ENCODE data around the gene PPP2R5C.

Gene PPP2R5C

DNA sequence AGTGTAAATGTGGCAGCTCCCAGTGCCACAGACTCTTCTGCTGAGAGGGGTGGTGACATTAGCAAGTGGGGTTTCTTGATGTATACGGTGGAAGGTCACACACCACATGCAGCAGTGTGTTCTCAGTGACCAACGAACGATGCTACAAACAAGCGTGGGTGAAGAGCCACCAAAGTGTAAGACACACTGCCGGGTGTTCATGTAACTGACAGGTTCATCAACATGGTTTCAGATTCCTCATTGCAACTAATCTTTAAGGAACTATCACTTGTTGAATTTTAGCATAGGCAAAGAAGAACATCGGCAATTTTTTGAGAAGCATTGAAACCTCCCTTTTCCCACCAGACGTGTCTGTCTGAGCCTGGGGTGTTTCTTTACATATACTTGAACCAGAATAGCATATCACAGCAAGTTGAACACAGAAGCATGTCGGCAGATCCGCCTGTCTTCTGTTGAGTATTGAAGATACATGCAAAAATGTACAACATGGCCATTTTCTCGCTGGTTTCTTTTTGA, 58.8 kb downstream of the PPP2R5C start:
- no peak for DNase-seq

DNA sequence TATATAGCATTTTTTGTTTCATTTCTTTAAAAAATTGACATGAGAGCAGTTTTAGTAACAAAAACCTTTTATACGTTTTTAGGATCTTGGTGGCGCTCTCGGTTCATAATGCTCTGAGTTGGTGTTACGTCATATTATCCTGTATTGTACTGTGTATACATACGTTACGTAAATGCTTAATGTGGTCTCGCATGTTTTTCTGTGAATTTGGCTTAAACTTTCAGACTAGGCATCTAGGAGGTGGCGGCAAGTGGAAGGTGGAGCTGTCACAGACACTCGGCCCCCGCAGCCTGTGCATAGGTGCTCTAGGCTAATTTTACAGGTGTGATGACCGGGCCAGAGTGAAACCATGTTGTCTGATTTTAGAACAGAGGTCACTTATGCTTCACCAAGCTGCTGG, 60.0 kb downstream of the PPP2R5C start:
- DNase-seq, result no peak

DNA sequence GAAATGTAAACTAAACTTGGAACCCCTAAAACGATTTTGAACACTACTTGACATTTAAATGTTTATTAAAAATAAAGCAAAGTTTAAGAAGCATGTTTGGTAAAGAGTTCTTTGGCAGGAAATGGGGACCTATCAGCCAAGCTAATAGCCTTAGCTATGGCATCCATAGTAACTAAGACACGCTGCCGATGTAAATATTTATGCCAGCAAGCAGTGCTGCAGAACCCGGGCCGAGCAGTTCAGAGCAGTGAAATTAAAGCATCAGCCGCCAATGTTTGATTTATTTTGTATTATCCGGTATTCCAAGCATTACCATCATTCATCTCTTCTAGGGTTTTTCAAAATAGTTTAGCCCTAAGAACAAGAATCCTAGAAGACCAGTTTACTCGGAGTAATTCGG, 61.6 kb downstream of the PPP2R5C start:
- no peak for DNase-seq

DNA sequence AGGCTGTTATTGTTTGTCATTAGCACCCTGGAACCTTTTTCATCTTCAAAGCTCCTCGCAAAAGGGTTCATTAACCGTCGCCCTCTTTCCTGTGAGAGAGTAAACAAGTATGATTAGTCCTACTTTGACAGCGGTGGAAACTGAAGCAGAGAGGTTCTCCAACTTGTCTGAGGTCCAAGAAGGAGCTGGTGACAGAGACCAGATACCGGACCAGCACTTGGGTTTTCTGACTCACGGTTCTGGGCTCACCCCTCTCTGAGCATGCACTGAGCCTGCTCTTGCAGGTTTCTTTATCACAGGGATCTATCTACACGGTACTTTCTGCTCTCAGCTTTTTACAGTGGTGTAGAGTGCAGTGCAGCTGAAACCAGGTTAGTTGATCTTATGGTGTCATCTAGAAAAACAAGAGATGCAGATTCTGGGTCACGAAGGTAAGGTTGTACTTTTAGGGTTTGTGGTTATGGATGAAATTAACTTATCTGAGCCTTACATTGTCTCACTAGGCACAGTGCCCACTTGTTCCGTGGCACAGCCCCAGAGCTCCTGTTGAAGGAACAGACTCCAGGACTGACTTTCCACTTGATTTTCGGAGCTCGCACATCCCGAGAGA, 62.1 kb downstream of the PPP2R5C start:
- no peak for DNase-seq

DNA sequence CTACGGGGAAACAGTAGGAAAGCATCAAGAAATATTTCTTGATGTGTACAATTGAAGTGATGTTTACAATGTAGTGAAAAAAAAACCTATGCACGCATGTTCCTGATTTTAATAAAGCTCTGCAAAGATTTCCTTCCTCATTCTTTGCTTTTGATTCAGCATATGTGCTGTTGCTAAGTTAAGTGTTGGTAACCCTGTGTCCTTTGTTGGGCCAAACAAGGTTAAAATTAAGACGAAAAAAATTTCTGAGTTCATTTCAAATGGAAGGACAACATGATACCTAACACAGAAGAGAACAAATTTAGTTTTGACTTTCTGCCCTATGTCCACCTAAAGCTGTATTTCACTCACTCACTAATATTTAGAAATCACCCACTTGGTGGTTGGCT, 62.8 kb downstream of the PPP2R5C start:
- DNase-seq, result no peak

DNA sequence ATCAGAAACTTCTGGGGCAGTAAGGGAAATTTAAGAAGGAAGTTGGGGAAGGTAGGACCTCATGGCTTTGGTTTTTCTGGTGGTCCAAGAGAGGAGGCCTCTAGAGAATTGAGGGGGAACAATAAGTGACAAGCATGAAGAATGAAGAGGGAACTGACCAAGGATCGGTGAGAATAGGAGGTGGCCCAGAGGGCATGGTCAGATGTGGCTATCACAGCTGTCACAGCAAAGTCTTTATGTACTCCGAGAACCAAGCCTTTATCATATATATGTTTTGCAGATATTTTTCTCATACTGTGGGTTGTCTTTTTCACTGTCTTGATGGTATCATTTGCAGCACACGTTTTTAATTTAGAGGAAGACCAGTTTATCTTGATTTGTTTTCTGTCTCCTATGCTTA, 64.3 kb downstream of the PPP2R5C start:
- DNase-seq, result no peak

DNA sequence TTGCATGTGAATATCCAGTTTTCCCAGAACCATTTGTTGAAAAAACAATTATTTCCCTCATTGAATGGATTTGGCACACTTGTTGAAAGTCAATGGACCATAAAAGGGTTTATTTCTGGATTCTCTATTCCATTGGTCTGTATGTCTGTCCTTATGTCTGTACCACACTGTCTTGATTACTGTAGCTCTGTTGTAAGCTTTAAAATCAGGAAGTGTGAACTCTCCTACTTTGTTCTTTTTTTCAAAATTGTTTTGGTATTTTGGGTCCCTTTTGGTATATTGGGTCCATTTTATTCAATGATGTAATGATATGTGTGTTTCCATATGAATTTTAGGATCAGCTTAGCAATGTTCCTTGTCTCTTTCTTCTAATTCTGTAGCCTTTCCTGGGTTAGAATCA, 64.8 kb downstream of the PPP2R5C start:
- no peak for DNase-seq

DNA sequence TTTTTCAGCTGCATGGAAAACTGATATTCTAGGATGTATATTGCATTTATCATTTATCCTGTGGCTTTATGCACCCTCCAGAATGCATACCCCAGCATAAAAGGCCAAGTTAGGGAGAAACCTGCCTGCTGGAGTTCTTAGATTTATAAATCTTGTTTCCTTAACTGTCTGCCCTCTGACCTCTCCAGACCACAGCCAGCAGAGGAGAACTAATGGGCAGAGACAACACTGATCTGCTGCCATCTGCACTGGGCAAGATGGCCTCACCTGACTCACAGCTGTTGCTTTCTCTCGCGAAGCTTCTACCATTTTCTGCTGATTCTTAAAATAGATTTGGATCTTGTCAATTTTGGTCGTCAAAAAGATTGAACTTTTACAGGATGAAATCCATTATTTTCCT, 65.8 kb downstream of the PPP2R5C start:
- no peak for DNase-seq

DNA sequence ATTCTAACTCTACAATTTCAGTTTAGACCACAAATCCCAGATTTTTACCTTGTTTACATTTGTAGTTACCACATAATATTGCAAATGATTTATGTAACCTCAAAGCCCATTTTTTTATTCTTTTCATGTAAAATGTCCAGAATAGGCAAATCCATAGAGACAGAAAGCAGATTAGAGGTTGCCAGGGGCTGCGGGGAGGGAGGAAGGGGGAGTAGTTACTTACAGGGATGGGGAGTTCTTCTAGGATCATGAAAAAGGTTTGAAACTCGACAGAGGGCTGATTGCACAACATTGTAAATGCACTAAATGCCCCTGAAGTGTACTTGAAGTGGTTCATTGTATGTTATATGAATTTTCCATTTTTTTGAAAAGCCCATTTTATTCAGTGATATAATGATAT, 66.5 kb downstream of the PPP2R5C start:
- DNase-seq, result no peak

DNA sequence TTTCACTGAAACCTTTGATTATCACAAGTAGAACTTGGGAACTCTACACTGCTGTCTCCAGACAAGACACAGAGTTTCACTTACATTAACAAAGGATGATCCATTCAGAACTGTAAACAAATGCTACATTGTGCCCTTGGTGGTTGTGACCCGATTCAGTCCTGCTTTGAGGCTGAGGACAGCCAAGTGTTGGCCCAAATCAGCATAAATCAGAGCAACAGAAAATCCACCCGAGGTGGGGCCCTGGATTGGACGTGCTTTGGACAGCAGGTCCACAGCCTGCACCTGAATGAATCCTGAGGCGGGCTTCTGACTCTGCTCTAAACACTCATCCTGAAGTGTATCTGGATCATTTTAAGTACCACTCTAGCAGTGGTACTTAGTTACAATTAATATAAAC, 68.8 kb downstream of the PPP2R5C start:
- DNase-seq, result no peak

DNA sequence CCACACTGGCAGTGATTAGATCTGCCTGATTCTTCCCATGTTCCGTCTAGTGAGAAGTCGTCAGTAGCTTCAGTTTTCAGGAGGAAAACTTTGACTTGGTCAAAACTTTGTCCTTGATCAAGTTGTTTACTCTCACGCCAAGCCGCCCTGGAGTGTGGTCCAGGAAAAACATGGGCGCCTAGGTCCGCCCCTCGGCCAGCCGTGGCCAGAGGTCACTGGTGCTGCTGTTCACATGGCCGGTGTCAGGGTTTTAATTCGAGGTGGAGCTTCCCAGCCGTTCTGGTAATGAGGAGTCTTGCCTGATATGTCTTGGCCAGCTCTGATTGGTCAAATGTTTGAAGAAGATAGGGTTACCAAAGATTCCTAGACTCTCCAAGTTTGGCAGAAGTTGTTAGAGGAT, 71.5 kb downstream of the PPP2R5C start:
- no peak for DNase-seq

DNA sequence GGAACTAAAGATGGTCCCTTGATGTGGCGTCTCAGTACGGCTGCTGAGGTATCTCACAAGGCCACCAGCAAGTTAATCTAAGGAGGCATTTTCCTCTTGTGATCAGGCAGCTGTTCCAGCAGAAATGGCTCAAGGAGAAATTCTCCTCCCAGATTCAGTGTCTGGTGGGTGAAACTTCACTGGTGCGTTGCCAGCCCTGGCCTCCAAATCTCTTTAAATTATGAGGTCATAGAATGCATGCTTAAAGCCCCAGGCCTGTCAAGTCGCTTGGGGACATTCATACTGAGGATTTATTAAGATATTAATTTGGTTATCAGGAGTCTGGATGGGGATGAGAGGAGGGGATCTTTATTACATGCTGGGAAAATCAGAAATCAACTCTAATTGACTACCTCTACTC, 72.9 kb downstream of the PPP2R5C start:
- DNase-seq, result no peak

DNA sequence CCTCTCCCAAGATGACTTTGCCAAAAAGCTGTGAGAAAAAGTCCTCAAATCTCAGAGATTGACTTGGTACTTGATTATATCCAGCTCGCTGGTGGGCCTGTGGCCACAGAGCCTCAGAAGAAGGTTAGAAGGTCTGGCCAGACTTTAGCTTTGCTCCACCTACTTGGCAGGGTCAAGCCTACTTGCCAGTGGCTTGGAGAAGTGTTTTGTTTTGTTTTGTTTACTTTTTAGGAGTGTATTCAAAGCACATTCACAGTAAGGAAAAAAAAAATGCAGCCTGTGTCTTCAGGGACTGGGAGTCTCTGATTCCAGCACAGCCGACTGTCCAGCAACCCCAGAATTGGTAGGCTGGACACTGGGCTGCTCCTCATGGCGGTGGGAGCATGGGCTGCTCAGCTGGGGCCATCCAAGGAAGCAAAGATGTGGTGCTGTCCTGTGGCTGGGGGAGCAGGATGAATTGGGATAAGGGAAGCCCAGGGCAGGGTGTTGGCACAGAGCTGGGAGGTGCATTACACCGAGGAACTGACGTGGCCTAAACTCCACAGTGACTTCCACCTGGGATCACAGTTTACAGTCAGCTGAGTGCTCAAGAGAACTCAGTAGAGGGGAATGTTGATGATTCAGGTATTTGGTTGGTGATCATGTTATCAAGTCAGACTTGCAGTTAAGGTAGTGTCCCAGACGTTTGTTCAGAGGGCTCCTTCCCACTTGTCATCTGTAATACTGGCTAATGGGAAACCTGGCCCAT, 73.5 kb downstream of the PPP2R5C start:
- DNase-seq, result no peak

DNA sequence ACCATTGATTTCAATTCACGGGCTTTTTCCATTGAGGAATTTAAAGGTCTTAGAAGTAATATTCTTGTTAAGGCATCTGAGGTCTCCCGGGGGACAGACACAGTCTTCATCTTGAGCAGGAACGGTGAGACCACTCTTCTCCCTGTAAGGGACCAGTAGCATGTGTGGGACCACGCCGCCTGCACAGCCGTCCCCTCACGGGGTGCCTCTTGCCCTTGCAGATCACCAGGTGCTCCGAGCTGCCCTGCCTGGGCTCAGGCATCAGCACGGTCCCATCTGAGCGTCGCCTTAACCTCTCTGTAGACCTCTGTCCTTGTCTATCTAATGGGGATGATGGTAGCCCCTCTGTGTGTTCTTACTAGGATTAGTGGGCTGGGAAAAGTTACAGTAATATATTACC, 74.1 kb downstream of the PPP2R5C start:
- no peak for DNase-seq

DNA sequence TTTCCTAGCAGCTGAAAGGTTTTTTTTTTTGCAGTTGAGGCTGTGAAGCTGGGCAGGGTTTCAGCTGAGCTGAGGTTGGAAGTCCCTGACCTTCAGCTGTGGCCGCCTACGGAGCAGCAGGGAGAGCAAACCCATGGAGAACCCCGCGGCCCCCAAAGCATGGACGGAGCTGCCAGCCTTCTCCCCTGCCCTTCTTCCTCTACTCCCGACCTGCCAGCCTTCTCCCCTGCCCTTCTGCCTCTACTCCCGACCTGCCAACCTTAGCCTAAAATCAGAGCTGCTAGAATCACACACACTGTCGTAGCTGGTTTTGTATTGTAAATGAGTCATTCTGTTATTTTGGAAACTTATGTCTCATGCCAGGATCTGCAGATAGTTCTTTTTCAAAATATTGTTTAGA, 74.6 kb downstream of the PPP2R5C start:
- no peak for DNase-seq

DNA sequence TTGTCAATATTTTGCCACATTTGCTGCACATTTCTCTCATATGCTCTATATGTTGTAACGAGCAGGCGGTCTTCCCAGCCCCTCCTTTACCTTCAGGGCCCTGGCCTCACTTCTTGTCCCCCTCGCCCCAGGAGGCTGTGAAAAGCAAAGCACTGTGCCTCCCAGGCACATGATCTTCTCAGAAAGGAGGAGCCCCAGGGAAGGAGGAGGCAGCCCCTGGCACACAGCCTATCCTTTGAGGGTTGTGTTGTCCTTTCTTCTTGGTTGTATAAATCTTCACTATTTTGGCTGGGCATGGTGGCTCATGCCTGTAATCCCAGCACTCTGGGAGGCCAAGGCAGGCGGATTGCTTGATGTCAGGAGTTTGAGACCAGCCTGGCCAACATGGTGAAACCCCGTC, 77.0 kb downstream of the PPP2R5C start:
- no peak for DNase-seq

DNA sequence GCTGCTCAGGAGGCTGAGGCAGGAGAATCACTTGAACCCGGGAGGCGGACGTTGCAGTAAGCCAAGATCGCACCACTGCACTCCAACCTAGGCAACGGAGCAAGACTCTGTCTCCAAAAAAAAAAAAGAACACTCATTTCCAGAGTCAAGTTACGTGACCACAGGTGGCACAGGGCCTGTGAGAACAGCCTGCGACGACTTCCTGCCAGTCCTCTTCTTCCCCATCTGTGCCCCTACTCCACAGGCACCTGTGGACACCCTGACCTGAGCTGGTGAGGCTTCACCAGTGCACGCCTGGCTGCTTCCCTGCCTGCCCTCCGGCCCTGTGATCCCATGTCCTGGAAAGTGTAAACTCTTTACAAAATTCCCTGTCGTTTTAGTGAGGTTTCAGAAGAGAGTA, 77.7 kb downstream of the PPP2R5C start:
- DNase-seq, result no peak

DNA sequence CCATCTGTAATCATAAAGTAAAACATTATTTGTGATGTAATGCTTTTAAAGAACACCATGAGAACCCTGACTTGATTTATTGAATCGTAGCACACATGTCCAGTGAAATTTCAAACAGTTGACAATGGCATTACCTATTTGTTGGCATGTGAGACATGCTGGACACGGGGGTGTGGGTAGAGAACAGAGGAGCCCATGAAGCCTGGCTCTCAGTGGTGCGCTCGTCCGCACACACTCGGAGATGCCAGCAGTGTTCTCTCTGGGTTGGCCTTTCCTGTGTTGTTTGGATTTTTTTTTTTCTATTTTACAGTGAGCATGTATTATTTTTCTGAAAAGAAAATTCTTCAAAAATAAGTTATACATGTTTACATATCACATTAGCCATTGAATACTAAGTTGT, 78.2 kb downstream of the PPP2R5C start:
- DNase-seq, result no peak

DNA sequence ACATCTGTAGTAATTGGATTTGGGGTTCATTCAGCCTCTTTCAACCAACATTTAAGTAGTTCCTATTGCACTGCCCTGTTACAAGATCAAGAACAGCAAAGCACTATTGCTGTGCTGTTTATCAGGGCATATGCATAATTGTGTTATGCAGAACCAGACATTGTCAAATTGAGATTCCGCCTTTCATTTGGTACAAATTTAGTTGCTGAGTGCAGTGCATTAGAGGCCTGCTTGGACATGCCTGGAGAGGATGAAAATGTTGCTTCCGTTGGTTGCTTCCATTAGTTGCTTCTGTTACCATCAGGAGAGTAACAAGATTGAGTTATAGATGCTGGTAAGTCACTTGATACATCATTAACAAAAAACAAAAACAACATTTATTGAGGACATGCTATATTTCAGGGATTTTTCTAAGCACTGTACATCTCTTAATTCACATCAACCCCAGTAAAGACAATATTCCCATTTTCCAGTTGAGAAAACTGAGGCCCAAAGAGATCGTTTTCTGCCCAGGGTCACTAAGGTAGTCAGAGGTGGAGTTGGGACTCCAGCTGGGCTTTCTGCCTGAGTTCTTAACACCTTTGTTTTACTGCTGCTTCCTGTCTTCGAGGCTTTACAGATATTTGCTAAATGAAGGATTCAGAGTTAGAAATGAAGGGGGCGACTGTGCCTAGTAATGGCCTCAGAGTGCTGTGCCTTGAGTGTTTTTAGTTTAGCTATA, 79.3 kb downstream of the PPP2R5C start:
- DNase-seq, result no peak

DNA sequence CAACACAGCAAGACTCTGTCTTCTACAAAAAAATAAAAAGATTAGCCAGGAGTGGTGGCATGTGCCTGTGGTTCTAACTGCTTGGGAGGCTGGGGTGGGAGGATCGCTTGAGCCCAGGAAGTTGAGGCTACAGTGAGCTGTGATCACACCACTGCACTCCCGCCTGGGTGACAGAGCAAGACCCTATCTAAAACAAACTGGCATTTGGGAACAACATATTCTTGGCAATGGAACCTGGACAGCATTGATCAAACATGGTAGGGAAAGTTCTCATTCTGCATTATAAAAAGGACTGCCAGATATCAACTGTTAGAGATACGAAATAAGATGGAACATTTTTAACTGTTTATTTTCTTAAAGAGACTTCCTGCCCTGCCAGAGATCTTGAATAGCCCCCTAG, 81.5 kb downstream of the PPP2R5C start:
- no peak for DNase-seq

DNA sequence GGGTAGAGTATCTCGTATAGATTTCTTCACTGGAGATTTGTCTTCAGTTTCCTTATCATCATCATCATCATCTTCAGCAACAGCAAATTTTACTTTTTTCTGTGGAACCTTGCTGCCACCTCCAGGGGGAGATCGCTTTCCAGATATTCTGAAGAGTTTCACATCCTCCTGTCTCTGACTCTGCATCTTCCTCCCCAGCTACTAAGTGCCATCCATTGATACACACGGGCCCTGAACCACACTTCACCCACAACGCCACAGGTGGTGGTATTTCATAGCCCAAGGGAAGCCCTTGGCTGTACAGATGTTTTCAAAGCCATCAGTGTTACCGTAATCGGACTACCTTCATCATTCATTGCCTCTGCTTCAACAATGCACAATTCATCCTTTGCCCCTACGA, 82.2 kb downstream of the PPP2R5C start:
- no peak for DNase-seq

DNA sequence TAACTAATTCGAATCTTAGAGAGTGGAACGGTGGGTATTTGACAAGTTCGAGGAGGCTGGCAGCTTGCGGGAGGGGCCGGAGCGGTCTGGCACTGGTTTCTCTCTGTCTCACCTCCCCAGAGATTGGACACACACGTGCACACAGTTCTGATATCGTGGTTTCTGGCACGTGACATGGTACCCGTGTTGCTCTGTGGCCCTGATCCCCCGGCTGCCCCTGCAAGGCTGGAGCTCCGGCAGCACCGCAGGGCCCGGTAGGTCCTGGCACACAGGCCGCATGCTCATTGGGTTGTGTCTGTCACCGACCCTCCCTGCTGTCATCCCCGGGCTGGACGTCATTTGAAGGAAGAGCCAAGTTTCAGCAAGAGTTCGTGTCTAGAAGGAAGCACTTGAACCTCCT, 82.7 kb downstream of the PPP2R5C start:
- DNase-seq, result no peak

DNA sequence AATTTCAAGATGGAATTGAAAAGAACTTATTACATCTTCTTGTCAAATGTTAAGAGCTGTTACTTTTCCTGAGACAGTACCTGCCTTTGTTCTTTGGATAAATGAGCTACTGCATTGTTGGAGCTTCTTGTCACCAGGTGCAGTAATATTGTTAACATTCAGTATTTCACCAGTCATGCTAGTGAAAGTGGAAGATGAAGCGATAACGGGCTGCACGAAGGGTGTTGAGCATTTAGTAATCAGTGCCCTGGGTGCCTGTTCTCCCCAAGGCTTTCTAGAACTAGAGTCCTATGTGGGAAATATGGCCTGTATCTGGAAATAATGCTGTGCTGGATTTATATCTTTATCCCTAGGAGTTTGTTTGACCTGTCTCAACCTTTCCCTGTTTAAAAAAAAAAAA, 83.2 kb downstream of the PPP2R5C start:
- DNase-seq, result no peak

DNA sequence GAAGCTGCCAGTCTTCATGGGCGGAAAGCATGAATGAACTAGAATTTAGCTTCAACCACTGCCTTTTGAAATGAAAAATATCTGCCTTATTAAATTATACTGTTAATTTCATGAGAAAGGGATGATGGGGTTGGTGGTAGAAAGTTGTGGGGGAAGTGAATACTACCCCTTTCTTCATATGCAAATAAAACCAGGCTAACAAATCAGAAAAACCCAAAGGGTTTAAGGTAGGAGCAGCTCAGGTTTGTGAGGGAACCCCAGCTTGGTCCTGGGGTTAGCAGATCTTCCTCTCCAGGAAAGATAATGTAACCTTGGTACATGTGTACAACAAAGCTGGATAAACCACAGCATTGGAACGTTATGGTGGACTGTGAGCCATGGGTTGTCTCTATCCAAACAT, 84.0 kb downstream of the PPP2R5C start:
- DNase-seq, result no peak

Measured in right forelimb (tissue), 1 donor.